ENCODE measurements around the gene NLGN3.

- TF ChIP-seq CTCF (IDR thresholded peaks at IDR 0.05; ENCODE audit: poor library complexity) (no peak), EZH2 (IDR thresholded peaks at IDR 0.05; ENCODE audit: borderline replicate concordance) (no peak), EZH2phosphoT487 (IDR thresholded peaks at IDR 0.05; ENCODE audit: low read depth, severe bottlenecking, unreplicated experiment) (no peak)
Observed at GRCh38 chrX:71181558-71181909, 36.9 kb downstream of the NLGN3 start.

All from hepatocyte (in vitro differentiated cells).